HEK293T (cell line): ENCODE results near the gene ARHGAP6.

Experiments used
- BHLHE40 ChIP-seq: fragments of 450-650 bp; IDR thresholded peaks from 2 replicates; pipeline ENCODE4 v1.6.1; 2016; ENCODE audit warnings: mild to moderate bottlenecking, moderate library complexity, borderline replicate concordance
- ELF4 ChIP-seq: fragments of 450-650 bp; IDR thresholded peaks from 2 replicates; pipeline ENCODE4 v1.6.1; 2017; ENCODE audit warnings: antibody characterized with exemption
- FOXA1 ChIP-seq: fragments of 450-650 bp; IDR thresholded peaks from 2 replicates; pipeline ENCODE4 v1.6.1; 2016; ENCODE audit warnings: mild to moderate bottlenecking
- FOXK2 ChIP-seq: fragments of 450-650 bp; IDR thresholded peaks from 2 replicates; pipeline ENCODE4 v1.6.1; 2016; ENCODE audit warnings: mild to moderate bottlenecking
- FOXM1 ChIP-seq: fragments of 450-650 bp; IDR thresholded peaks from 2 replicates; pipeline ENCODE4 v1.6.1; 2017; ENCODE audit warnings: mild to moderate bottlenecking, borderline replicate concordance
- HDGF ChIP-seq: fragments of 450-650 bp; IDR thresholded peaks from 2 replicates; pipeline ENCODE4 v1.6.1; 2017; ENCODE audit warnings: antibody characterized with exemption, borderline replicate concordance
- L3MBTL2 ChIP-seq: fragments of 450-650 bp; conservative IDR thresholded peaks from 2 replicates; pipeline ENCODE4 v1.6.1; 2016; ENCODE audit warnings: mild to moderate bottlenecking
- LEF1 ChIP-seq: fragments of 450-650 bp; IDR thresholded peaks from 2 replicates; pipeline ENCODE4 v1.6.1; 2017; ENCODE audit warnings: mild to moderate bottlenecking, borderline replicate concordance
- NFRKB ChIP-seq: fragments of 450-650 bp; IDR thresholded peaks from 2 replicates; pipeline ENCODE4 v1.6.1; 2016; ENCODE audit warnings: mild to moderate bottlenecking, moderate library complexity
- SP1 ChIP-seq: fragments of 450-650 bp; IDR thresholded peaks from 2 replicates; pipeline ENCODE4 v1.6.1; 2017
- SUZ12 ChIP-seq: fragments of 450-650 bp; IDR thresholded peaks from 2 replicates; pipeline ENCODE4 v1.6.1; 2016; ENCODE audit warnings: mild to moderate bottlenecking
- TARDBP ChIP-seq: fragments of 450-650 bp; IDR thresholded peaks from 2 replicates; pipeline ENCODE4 v1.6.1; 2016
- TF ChIP-seq, protein P1 (sequence below): fragments of 450-650 bp; IDR thresholded peaks from 2 replicates; pipeline ENCODE4 v1.6.1; 2016

DNA sequence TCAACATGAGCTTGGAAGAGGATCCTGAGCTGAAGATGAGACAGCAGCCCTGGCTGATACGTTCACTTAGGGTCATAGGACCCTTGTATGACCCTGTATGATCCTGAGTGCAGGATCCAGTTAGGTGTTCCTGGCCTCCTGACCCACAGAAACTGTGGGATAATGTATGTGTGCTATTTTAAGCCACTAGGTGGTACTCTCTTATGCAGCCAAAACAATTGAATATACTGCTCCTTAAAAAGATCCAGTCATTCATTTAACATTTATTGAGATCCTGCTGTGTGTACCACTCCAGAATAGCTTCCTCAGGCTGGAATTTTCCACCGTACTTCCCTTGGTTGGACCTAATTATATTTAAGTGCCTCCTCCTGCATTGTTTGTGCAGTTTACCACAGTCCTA, 205.4 kb downstream of the ARHGAP6 start:
- TF ChIP-seq SP1 (no peak), TARDBP (no peak), LEF1 (no peak), SUZ12 (no peak), FOXA1 (no peak), ELF4 (no peak), HDGF (no peak), BHLHE40 (no peak), NFRKB (no peak), FOXM1 (no peak), FOXK2 (no peak), L3MBTL2 (no peak)
- TF ChIP-seq, protein P1, sequence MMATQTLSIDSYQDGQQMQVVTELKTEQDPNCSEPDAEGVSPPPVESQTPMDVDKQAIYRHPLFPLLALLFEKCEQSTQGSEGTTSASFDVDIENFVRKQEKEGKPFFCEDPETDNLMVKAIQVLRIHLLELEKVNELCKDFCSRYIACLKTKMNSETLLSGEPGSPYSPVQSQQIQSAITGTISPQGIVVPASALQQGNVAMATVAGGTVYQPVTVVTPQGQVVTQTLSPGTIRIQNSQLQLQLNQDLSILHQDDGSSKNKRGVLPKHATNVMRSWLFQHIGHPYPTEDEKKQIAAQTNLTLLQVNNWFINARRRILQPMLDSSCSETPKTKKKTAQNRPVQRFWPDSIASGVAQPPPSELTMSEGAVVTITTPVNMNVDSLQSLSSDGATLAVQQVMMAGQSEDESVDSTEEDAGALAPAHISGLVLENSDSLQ = no peak
